PC-9 (cell line): Measurements from ENCODE around the gene PCNP.

Source experiments
- EZH2 ChIP-seq: fragments of 200-600 bp; sonication (generic); IDR thresholded peaks from 2 replicates; pipeline ENCODE4 v1.8.0; 2017; ENCODE audit warnings: antibody characterized with exemption, low read depth
- TF ChIP-seq, protein P1 (sequence below): fragments of 200-600 bp; sonication (generic); conservative IDR thresholded peaks from 2 replicates; pipeline ENCODE4 v1.6.1; 2017; ENCODE audit warnings: mixed run types, antibody characterized with exemption, mild to moderate bottlenecking, moderate library complexity

DNA sequence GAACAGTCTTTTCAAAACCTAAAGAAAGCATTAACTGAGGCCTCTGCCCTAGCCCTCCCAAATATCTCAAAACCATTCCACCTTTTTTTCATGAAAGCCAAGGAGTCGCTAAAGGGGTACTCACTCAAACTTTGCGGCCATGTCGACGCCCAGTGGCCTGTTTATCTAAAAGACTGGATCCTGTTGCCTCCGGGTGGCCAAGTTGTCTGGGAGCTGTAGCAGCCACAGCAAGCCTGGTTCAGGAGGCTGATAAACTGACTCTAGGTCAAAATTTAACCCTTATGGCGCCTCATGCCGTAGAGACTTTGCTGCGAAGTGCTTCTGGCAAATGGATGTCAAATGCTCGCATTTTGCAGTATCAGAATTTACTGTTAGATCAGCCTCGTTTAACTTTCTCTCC lies 63.5 kb downstream of the PCNP start:
- TF ChIP-seq, protein P1, sequence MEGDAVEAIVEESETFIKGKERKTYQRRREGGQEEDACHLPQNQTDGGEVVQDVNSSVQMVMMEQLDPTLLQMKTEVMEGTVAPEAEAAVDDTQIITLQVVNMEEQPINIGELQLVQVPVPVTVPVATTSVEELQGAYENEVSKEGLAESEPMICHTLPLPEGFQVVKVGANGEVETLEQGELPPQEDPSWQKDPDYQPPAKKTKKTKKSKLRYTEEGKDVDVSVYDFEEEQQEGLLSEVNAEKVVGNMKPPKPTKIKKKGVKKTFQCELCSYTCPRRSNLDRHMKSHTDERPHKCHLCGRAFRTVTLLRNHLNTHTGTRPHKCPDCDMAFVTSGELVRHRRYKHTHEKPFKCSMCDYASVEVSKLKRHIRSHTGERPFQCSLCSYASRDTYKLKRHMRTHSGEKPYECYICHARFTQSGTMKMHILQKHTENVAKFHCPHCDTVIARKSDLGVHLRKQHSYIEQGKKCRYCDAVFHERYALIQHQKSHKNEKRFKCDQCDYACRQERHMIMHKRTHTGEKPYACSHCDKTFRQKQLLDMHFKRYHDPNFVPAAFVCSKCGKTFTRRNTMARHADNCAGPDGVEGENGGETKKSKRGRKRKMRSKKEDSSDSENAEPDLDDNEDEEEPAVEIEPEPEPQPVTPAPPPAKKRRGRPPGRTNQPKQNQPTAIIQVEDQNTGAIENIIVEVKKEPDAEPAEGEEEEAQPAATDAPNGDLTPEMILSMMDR = no peak
- no peak for TF ChIP-seq EZH2
